ENCODE measurements around the gene MANF. TPM values are rescaled to one million over a fixed set of nuclear protein-coding genes. Genes with fewer than 3 reads are reported as not detected.

The MANF gene
- total RNA-seq = 83.4 and 91.5 TPM in 2 replicates

GRCh38 chr3:51384726-51385473 lies at the start of gene MANF:
MANF (plus strand) TSS chr3:51385291; CDS start chr3:51385343, 52 bp downstream.

GRCh38 chr3:51391075-51391565 lies 6.0 kb downstream of the MANF start, which contains the start of gene RBM15B:
RBM15B (plus strand) TSS chr3:51391285; CDS start chr3:51391400, 115 bp downstream.

Other genes with a start within 250 kb of the MANF start
- 30.7 and 34.5 TPM in 2 replicates for gene RBM15B, start 6.0 kb downstream of the MANF start, total RNA-seq
- gene DCAF1, start 114.7 kb downstream of the MANF start, total RNA-seq = 9.0 and 10.1 TPM in 2 replicates
- 7.2 and 7.5 TPM in 2 replicates for gene RAD54L2, start 153.4 kb downstream of the MANF start, total RNA-seq